GM18498 (cell line): Measurements from ENCODE around the gene PCCB.
"Not testable (repeated sequence)": the region's sequence is repeated elsewhere in the genome, so short reads cannot be mapped to it uniquely, and the experiment has no call there.

Source experiments
- ATAC-seq: cut with Tn5 transposase; IDR thresholded peaks from one replicate; pipeline ENCODE4 v1.9.1; 2021; ENCODE audit warnings: mild to moderate bottlenecking, moderate library complexity; ENCODE audit not compliant: unreplicated experiment

The PCCB gene

GRCh38 chr3:136311968-136312367, 61.8 kb downstream of the PCCB start:
- ATAC-seq: no peak

GRCh38 chr3:136326316-136326715, 76.2 kb downstream of the PCCB start:
- no peak for ATAC-seq

DNA sequence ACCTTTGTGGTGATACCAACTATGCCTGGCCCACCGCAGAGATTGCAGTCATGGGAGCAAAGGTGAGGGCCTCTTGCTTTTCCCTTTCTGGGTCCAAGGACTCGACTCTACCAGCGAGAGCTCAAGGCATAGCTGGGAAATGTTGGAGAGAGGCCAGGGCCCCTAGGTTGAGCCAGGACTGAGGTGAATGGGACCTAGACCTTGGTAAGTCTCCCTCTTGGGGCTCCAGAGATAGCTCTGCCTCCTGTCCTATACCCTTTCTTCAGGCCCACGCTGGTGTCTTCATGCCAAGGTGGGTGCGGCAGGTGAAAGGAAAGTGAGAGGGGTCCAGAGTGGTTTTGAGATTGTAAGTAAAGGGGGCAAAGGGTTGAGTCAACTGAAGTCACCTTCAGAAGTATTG, 77.5 kb downstream of the PCCB start:
- no peak for ATAC-seq

DNA sequence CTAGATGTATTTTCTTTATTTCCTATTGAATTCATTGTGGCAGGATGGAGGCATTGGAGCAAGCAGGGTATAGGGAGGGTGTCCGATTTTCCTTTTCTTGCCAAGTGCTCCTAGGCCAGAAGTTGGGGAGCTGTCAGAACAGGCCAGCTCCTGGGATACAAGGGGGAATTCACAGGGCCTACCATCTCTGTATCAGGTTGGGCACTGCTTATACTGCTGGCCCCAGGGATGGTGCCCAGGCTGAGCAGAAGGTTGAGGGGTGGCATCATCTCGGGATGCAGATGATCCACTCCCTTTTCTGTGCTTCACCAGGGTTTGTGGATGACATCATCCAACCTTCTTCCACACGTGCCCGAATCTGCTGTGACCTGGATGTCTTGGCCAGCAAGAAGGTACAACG, 79.5 kb downstream of the PCCB start:
- no peak for ATAC-seq

DNA sequence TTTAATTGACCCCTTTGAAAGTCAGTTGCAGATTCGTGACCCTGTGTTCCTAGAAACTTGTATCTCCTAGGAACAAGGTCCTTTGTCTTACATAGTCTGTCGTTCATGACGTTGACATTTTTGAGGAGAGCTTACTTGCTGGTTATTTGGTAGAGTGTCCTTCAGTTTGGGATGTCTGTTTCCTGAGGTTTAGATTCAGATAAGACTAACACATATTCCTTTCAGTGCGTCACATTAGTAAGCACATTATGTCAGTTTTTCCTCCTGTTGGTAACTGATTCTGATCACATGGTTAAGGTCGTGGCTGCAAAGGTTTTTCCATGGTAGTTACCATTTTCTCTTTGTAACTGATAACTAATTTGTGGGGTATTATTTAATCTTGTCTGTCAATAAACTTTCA, 80.8 kb downstream of the PCCB start:
- no peak for ATAC-seq

DNA sequence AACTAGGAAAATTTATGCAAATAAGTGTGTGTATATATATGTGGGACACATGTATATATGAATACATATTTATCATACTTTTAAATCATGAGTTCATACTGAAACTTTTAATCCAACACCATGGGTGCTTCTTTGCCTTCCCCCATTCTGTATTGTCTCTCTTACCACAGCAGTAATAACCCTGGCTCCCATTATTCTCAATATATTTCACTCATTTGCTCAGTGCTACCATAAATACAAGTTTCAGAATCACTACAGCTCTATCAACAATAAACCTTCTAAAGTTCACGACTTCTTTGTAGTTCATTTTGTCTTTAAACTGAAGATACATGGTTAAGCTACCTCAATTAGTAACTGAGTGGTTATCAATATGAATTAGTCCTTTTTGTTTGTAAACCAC, 82.2 kb downstream of the PCCB start:
- ATAC-seq: no peak

DNA sequence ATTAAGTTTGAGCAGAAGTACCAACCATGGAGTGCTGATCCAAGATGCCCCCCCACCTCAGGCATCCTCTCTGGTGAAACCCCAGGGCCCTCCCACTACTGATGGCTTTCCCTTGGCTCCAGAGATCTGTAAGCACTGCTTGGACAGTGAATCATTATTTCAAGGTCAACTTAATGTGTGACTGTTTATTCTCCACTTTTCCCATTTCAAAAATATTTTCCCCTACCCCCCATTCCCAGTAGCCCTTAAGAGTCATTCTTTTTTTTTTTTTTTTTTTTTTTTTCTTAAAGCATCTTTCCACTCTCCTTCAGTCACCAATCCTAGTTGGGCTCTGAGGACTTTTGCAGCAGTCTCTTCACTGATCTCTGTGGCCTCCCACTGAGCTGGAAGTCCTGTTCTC, 82.6 kb downstream of the PCCB start:
- no peak for ATAC-seq

DNA sequence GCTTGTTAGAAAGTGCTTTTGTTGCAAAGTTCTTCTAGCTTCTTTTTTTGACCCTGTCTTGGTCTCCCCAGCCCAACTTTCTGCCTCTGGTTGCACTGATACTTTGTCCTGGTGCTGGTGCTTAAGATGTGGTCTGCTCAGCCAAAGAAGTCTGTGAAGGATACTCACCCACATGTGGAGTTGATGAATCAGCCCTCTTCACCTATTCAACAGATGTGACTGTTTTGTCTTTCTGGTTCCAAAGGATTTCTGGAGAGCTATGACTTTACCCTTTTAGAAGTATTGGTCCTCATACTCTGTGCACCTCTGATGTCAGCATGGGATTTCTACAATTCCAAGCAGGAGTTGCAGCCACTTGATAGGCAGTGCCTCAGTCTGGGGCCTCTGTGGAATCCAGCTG, 84.1 kb downstream of the PCCB start:
- no peak for ATAC-seq

DNA sequence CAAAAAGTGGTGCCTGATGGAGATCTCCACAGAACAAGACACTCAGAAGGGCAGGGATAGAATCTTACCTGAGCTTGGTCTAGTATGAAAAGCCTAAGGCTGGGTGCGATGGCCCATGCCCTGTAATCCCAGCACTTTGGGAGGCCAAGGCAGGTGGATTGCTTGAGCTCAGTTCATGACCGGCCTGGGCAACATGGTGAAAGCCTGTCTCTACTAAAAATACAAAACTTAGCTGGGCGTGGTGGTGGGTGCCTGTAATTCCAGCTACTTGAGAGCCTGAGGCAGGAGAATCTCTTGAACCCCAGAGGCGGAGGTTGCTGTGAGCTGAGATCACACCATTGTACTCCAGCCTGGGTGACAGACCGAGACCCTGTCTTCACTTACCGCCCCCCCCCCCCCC, 84.6 kb downstream of the PCCB start:
- not testable (repeated sequence) for ATAC-seq

GRCh38 chr3:136336329-136337100, 86.4 kb downstream of the PCCB start:
- ATAC-seq: no peak

GRCh38 chr3:136343446-136343845, 93.3 kb downstream of the PCCB start:
- no peak for ATAC-seq

DNA sequence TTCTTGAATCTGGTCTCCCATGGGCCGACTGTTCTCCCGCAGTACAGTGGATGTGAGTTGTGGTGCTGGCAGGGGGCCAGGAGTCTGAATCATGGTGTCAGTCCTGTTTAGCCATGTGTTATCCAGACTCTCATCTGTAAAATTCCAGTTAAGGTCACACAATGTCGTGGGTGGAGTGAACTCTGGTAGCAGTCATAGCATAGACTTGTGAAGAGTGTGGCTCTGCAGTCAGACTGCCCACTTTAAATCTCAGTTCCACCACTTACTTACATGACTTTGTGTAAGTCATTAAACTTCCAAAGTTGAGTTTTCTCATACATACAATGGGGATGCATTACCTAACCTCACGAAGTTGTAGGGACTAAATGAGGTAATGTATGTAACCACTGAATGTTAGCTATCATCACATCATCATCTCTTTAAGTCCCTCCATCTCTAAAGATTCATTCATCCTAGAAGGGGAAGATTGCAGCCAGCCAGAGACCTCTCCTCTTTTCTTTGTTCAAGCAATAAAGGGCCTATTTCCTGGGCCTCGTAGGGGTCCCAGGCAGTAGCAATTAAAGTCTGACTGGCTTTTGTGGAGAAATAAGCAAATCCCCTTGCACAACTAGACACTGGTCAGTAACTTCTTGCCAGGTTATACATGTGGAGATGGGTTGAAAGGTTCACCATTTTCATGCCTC, 93.9 kb downstream of the PCCB start:
- ATAC-seq: no peak

DNA sequence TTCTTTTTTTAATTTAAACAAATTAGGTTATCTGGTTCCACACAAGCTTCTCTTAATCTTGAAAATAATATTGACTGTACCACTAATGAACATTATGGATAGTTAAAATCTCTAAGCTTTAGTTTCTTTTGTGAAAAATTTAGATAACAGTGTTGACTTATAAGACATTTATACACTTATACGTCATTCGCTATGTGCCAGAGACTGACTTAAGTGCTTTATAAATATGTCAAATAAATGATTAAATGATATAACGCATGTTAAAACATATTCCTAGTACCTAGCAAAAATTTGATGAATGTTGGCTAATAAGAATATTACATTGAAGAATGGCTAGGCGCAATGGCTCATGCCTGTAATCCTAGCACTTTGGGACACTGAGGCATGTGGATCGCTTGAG, 96.3 kb downstream of the PCCB start:
- no peak for ATAC-seq

- ATAC-seq: no peak
These were observed 100.0 kb downstream of the PCCB start for GRCh38 chr3:136350132-136350531.

- no peak for ATAC-seq
These were observed 100.4 kb downstream of the PCCB start for GRCh38 chr3:136350557-136350956.

DNA sequence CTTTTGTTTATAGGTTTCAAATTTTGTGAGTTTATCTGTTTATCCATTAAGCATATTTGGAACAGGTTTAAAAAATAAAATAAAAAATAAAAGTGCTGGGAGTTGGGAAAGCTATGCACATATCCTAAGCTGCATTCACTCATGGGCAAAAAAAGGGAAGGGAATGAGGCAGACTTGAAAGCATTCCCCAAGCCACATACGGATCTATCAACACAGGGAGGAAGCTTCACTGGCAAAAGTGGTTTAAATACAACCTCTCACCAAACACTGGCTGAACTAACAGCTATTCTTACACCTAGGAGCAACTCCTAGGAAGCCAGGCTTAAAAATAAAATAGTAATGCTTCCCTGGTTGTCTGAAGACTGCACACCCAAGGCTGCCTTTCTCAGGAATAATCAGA, 101.2 kb downstream of the PCCB start:
- ATAC-seq: no peak

DNA sequence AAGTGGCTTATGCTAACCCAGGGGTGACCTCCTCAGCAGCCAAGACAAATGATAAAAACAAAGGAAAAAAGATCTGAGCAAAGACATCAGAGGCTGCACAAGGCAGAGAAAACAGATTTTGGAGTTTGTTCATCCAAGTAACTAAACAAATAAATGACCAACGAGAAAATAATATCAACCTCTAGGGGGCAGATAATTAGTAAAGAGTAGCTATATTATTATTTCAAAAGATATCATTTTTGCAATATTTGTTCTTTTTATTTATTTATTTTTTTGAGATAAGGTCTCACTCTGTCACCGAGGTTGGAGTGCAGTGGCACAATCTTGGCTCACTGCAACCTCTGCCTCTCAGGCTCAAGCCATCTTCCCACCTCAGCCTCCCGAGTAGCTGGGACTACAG, 101.8 kb downstream of the PCCB start:
- ATAC-seq: no peak

DNA sequence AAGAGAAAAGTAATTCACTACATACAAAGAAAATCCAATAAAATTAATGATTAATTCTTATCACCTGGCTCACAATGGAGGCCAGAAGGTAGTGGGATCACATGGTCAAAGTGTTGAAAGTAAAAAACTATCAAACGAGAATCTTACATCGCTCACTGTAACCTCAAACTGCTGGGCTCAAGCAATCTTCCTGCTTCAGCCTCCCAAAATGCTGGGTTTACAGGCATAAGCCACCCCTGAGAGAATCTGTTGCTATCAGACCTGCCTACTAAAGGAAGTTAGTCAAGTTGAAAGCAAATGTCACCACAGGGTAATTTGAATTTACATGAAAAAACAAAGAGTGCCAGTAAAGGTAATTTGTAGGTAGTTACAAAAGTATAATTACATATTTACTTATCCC, 103.3 kb downstream of the PCCB start:
- ATAC-seq: peak; percentile 65

DNA sequence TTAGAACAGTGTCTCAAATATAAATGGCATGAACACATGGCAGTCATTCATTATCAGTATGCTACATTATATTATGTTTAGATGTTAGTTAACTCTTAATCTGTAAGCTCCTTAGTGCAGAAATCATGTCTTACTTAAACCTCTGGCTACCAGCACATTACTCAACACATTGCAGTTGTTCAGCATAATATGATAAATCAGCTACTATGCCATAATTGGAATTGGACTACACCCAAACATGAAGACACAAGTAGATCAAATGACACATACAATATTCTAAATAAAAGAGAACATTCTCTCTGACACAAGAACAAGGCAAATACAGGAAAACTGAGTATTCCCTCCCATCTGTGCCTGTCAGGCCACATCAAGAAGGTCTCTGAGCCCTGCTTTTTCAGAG, 116.1 kb downstream of the PCCB start:
- ATAC-seq: no peak

- not testable (repeated sequence) for ATAC-seq
These were observed 125.7 kb downstream of the PCCB start for GRCh38 chr3:136375800-136376199.

GRCh38 chr3:136377508-136377907, 127.4 kb downstream of the PCCB start:
- no peak for ATAC-seq

DNA sequence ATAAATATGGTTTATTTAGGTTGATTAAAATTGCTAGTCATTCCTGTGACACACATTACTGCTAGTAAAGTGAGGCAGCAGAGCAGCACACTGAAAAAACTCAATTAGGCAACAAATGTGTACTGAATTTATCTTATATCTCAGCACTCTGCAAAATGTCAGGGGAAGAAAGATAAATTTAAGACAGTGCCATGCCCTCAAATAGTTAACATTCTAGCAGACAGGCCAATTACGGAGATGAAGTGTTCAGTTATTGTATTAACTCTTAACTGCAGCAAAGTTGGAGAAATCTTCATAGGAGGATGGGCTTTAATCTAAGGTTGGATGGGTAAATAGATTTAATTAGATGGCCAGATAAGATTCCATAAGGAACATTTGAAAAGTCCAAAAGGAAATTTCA, 127.9 kb downstream of the PCCB start:
- ATAC-seq: no peak
